ENCODE data around the gene BMPR2. TPM values are rescaled to one million over a fixed set of nuclear protein-coding genes. Genes with fewer than 3 reads are reported as not detected.

Gene BMPR2
- total RNA-seq, 1 experiment from 2014 or later, result 12.8 TPM

- no peak for ATAC-seq
- Histone ChIP-seq H2AFZ (ENCODE audit: low read depth, low read length, poor library complexity, severe bottlenecking) (no peak overlapping the region), H3K4me1 (ENCODE audit: control insufficient read depth in 1 of 2, insufficient read depth in 2 of 2, low read length in 2 of 2) (peaks cover 0 to 3% of the 10 kb centered on the region in 2 experiments; a peak in 1 of 4 replicates), H3K9me2 (ENCODE audit: insufficient read depth) (no peaks in the 10 kb centered on the region), H3K79me2 (ENCODE audit: insufficient read depth, low read length) (no peaks in the 10 kb centered on the region), H4K20me1 (ENCODE audit: insufficient read depth) (no peaks in the 10 kb centered on the region), H3K9me3 (ENCODE audit: control insufficient read depth in 1 of 2, insufficient read depth in 1 of 2, low read depth in 1 of 2, low read length in 2 of 2) (no peaks in the 10 kb centered on the region), H3K27ac (ENCODE audit: low read depth, low read length) (no peak overlapping the region), H3K4me2 (ENCODE audit: low read length) (no peak overlapping the region), H3K9ac (ENCODE audit: low read length) (no peak overlapping the region), H3K4me3 (replicated peaks in 1 of 2; ENCODE audit: low read depth in 1 of 2, low read length in 2 of 2) (no peak overlapping the region), H3K36me3 (ENCODE audit: control insufficient read depth in 1 of 2, insufficient read depth in 2 of 2, low read length in 2 of 2) (no peaks in the 10 kb centered on the region), H3K27me3 (ENCODE audit: insufficient read depth, low read length) (no peaks in the 10 kb centered on the region)
- CTCF ChIA-PET, result no interaction called here
- TF ChIP-seq JUND (IDR thresholded peaks at IDR 0.05) (no peak), CBX3 (IDR thresholded peaks at IDR 0.05; ENCODE audit: low read depth) (no peak), ATF3 (IDR thresholded peaks at IDR 0.05) (no peak), MAX (IDR thresholded peaks at IDR 0.05) (no peak), RAD21 (IDR thresholded peaks at IDR 0.05; ENCODE audit: low read depth) (no peak), EZH2 (IDR thresholded peaks at IDR 0.05) (no peak), ZNF274 (IDR thresholded peaks at IDR 0.05; ENCODE audit: low read depth, low read length) (no peak), POLR2AphosphoS5 (IDR thresholded peaks at IDR 0.05; ENCODE audit: low read depth, low read length) (no peak), SIN3A (IDR thresholded peaks at IDR 0.05; ENCODE audit: low read depth) (no peak), TCF7L2 (IDR thresholded peaks at IDR 0.05; ENCODE audit: borderline replicate concordance, extremely low read depth, insufficient read depth, insufficient read length) (no peak), ELF1 (IDR thresholded peaks at IDR 0.05; ENCODE audit: borderline replicate concordance, low read depth) (no peak), YY1 (IDR thresholded peaks at IDR 0.05; ENCODE audit: extremely low read depth, insufficient replicate concordance, low read depth, low read length) (no peak), CEBPB (IDR thresholded peaks at IDR 0.05; ENCODE audit: low read depth) (no peak), SRF (IDR thresholded peaks at IDR 0.05; ENCODE audit: low read depth) (no peak), FOSL1 (IDR thresholded peaks at IDR 0.05; ENCODE audit: low read depth) (no peak)
- TF ChIP-seq, protein P1, sequence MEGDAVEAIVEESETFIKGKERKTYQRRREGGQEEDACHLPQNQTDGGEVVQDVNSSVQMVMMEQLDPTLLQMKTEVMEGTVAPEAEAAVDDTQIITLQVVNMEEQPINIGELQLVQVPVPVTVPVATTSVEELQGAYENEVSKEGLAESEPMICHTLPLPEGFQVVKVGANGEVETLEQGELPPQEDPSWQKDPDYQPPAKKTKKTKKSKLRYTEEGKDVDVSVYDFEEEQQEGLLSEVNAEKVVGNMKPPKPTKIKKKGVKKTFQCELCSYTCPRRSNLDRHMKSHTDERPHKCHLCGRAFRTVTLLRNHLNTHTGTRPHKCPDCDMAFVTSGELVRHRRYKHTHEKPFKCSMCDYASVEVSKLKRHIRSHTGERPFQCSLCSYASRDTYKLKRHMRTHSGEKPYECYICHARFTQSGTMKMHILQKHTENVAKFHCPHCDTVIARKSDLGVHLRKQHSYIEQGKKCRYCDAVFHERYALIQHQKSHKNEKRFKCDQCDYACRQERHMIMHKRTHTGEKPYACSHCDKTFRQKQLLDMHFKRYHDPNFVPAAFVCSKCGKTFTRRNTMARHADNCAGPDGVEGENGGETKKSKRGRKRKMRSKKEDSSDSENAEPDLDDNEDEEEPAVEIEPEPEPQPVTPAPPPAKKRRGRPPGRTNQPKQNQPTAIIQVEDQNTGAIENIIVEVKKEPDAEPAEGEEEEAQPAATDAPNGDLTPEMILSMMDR (IDR thresholded peaks at IDR 0.05 in 2 of 3, conservative IDR thresholded peaks at IDR 0.05 in 1 of 3; ENCODE audit: borderline replicate concordance in 1 of 3, insufficient read depth in 1 of 3, low read depth in 2 of 3, low read length in 2 of 3), result no peak
- DNase-seq (ENCODE audit: low read depth, low spot score), result no peak
- POLR2A ChIA-PET, result no interaction called here
- no TSS peak for BruUV-seq (replicated peaks)
- intact Hi-C loops (cut with micrococcal nuclease), result no loop called here
- RAD21 ChIA-PET (ENCODE audit: low non-redundant PET in 1 of 2, low total read pairs in 2 of 2, uncharacterized antibody in 2 of 2, unreplicated experiment in 2 of 2), result no interaction called here
Observed at GRCh38 chr2:202609381-202610145, 233.4 kb downstream of the BMPR2 start.

Data from HCT116 (cell line).